HUES64 (cell line): ENCODE measurements around the gene CDC25B.
"Not testable (repeated sequence)": the region's sequence is repeated elsewhere in the genome, so short reads cannot be mapped to it uniquely, and the experiment has no call there.

ENCODE experiments used
- H3K27ac ChIP-seq: 2 replicates; pipeline ENCODE4 v1.7.0; 2013; ENCODE audit warnings: low read depth, low read length, inconsistent platforms
- H3K27me3 ChIP-seq: 2 replicates; pipeline ENCODE4 v1.6.1; 2013; ENCODE audit warnings: mild to moderate bottlenecking, low read length; ENCODE audit not compliant: insufficient read depth
- H3K36me3 ChIP-seq: 2 replicates; pipeline ENCODE4 v1.6.1; 2013; ENCODE audit warnings: mild to moderate bottlenecking, low read length; ENCODE audit not compliant: insufficient read depth
- H3K4me1 ChIP-seq: 2 replicates; pipeline ENCODE4 v1.6.1; 2013; ENCODE audit warnings: mild to moderate bottlenecking, low read length, moderate library complexity; ENCODE audit not compliant: insufficient read depth
- H3K4me3 ChIP-seq: 2 replicates; pipeline ENCODE4 v1.5.1; 2013; ENCODE audit warnings: mild to moderate bottlenecking, low read length, moderate library complexity
- H3K9ac ChIP-seq: 2 replicates; pipeline ENCODE4 v1.6.1; 2013; ENCODE audit warnings: mild to moderate bottlenecking, low read depth, low read length
- H3K9me3 ChIP-seq: 2 replicates; pipeline ENCODE4 v1.6.1; 2013; ENCODE audit warnings: low read depth, low read length; ENCODE audit not compliant: insufficient read depth
- WGBS: fragments of 150-250, 120-280 bp; methylation state at CpG from one replicate; pipeline ENCODE4 v1.1.7; 2013; ENCODE audit warnings: missing lambda C conversion rate; 5-methylcytosine and 5-hydroxymethylcytosine counted together

CDC25B gene

DNA sequence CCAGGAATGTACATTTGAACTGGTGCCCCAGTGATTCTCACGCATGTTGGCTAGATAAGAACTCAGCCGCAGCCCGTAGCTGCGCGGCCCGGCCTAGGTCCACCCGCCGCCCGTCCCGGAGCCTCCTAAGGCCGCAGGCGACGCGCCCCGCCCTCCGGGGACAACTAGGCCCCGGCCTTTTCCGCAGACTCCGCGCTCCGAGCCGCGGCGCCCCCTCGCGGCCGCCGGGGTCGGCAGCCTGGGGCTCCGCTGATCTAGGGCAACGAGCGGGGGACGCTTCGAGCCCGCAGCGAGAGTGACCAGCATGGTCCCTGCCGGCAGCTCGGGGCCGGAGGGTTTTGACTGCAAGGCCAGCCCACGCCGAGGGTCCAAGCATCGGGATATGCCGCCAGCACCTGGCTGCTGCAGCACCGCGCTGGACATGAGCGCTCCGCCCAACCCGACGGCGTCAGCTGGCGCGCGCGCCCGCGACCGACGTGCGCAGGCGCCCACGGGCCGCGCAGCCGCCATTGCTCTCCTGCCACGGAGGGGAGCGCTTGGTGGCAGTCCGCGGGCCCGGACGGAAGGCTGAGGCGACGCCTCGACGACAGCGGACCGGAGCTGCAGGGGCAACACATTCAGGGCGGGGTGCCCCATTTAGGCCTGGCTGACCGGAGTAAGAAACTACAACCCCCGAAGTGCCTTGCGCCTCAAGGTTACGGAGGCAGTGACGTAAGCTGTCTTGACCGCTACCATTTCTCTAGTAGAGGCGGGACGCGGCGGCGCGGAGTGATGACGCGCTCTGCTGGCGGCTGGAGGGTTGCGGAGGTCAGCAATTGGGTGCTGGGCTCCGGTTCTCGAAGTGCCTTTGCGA lies 24.2 kb downstream of the CDC25B start, which contains the start of gene AP5S1:
AP5S1 (plus strand) TSS at position 500 of the 853 bp plus-strand sequence. CDS start 1,571 bp downstream, outside the sequence.
- H3K4me3 ChIP-seq, result peak within 1 kb of the TSS; percentile 80

GRCh38 chr20:3820901-3821727 lies 25.0 kb downstream of the CDC25B start:
- Histone ChIP-seq H3K36me3 (peaks cover 8% of the 10 kb centered on the region; the same call in 1 of the 2 replicates), H3K4me3 (peak overlapping the region; percentile 80), H3K27ac (peak overlapping the region; percentile 61; the same call in 1 of the 2 replicates), H3K9ac (peak overlapping the region; percentile 93), H3K9me3 (no peaks in the 10 kb centered on the region), H3K4me1 (no peaks in the 10 kb centered on the region), H3K27me3 (no peaks in the 10 kb centered on the region)
- 63% methylated on average over 20 of the region's 20 CpGs for WGBS

More for the DNA sequence above, 24.2 kb downstream of the CDC25B start, which contains the start of gene AP5S1:
- Histone ChIP-seq H3K27me3 (no peaks in the 10 kb centered on the region), H3K36me3 (peaks cover 8% of the 10 kb centered on the region; the same call in 1 of the 2 replicates), H3K9me3 (no peaks in the 10 kb centered on the region), H3K27ac (peak within 1 kb of the TSS; percentile 92), H3K9ac (peak within 1 kb of the TSS; percentile 93), H3K4me1 (no peaks in the 10 kb centered on the region)
- under 1% methylated on average over 96 of the region's 96 CpGs for WGBS

- Histone ChIP-seq H3K9ac (no peak overlapping the region), H3K36me3 (peaks cover 8% of the 10 kb centered on the region; the same call in 1 of the 2 replicates), H3K9me3 (no peaks in the 10 kb centered on the region), H3K27me3 (no peaks in the 10 kb centered on the region), H3K4me3 (no peak overlapping the region), H3K27ac (no peak overlapping the region), H3K4me1 (no peaks in the 10 kb centered on the region)
- 95% methylated on average over 14 of the region's 14 CpGs for WGBS
Observed at GRCh38 chr20:3821996-3822395, 25.9 kb downstream of the CDC25B start.

DNA sequence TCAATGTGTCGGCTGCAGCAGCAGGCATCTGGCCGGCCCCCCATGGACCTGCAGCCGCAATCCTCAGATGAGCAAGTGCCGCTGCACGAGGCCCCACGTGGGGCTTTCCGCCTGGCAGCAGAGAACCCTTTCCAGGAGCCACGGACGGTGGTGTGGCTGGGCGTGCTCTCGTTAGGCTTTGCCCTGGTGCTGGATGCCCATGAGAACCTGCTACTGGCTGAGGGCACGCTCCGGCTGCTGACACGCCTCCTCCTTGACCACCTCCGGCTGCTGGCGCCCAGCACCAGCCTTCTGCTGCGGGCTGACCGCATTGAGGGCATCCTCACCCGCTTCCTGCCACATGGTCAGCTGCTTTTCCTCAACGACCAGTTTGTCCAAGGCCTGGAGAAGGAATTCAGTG lies 27.8 kb downstream of the CDC25B start:
- Histone ChIP-seq H3K4me3 (no peak overlapping the region), H3K27me3 (no peaks in the 10 kb centered on the region), H3K27ac (no peak overlapping the region), H3K4me1 (no peaks in the 10 kb centered on the region), H3K9me3 (no peaks in the 10 kb centered on the region), H3K36me3 (peaks cover 8% of the 10 kb centered on the region; the same call in 1 of the 2 replicates), H3K9ac (no peak overlapping the region)
- WGBS, result 94% methylated on average over 20 of the region's 20 CpGs

DNA sequence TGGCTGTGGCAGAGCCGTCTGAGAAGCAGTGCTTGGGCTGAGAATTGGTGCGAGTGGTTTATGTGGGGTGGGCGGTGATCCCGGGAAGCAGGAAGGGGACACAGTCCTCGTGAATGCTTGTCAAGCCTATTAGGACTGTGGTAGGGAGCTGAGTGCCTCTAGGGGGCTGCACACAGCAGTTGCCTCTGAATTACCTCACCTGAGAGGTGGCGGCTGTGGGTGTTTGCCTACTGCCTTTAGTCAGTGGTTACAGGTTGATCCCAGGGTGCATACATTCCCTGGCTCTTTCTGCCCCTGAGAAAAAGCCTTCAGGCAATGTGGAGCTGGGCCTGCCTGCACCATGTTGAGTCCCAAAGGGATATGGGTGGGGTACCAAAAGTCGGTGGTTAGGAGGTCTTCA lies 29.4 kb downstream of the CDC25B start:
- H3K4me1 ChIP-seq, result no peaks in the 10 kb centered on the region
- no peaks in the 10 kb centered on the region for H3K9me3 ChIP-seq
- no peak overlapping the region for H3K4me3 ChIP-seq
- WGBS, result 82% methylated on average over 7 of the region's 7 CpGs
- peaks cover 8% of the 10 kb centered on the region; the same call in 1 of the 2 replicates for H3K36me3 ChIP-seq
- no peak overlapping the region for H3K27ac ChIP-seq
- H3K9ac ChIP-seq, result no peak overlapping the region
- no peaks in the 10 kb centered on the region for H3K27me3 ChIP-seq

GRCh38 chr20:3826420-3826819 lies 30.3 kb downstream of the CDC25B start:
- Histone ChIP-seq H3K27me3 (no peaks in the 10 kb centered on the region), H3K4me1 (no peaks in the 10 kb centered on the region), H3K27ac (no peak overlapping the region), H3K36me3 (peaks cover 8% of the 10 kb centered on the region; the same call in 1 of the 2 replicates), H3K9ac (no peak overlapping the region), H3K9me3 (no peaks in the 10 kb centered on the region), H3K4me3 (no peak overlapping the region)
- 91% methylated on average over 4 of the region's 4 CpGs for WGBS

GRCh38 chr20:3828798-3829197 lies 32.7 kb downstream of the CDC25B start:
- Histone ChIP-seq H3K36me3 (no peaks in the 10 kb centered on the region), H3K9ac (no peak overlapping the region)
- 89% methylated on average over 3 of the region's 3 CpGs for WGBS

GRCh38 chr20:3829891-3830290 lies 33.8 kb downstream of the CDC25B start:
- H3K4me1 ChIP-seq, H3K27ac ChIP-seq, H3K36me3 ChIP-seq, H3K9me3 ChIP-seq, H3K4me3 ChIP-seq, H3K9ac ChIP-seq, H3K27me3 ChIP-seq: not testable (repeated sequence)
- 97% methylated on average over 5 of the region's 5 CpGs for WGBS

More at GRCh38 chr20:3828798-3829197, 32.7 kb downstream of the CDC25B start:
- no peaks in the 10 kb centered on the region for H3K27me3 ChIP-seq
- H3K27ac ChIP-seq, result no peak overlapping the region
- no peak overlapping the region for H3K4me3 ChIP-seq
- no peaks in the 10 kb centered on the region for H3K4me1 ChIP-seq
- no peaks in the 10 kb centered on the region for H3K9me3 ChIP-seq

- Histone ChIP-seq H3K36me3 (no peaks in the 10 kb centered on the region), H3K27ac (no peak overlapping the region), H3K4me1 (no peaks in the 10 kb centered on the region), H3K9me3 (no peaks in the 10 kb centered on the region), H3K4me3 (no peak overlapping the region), H3K9ac (no peak overlapping the region), H3K27me3 (no peaks in the 10 kb centered on the region)
- WGBS, result 88% methylated on average over 2 of the region's 4 CpGs
Observed at GRCh38 chr20:3836132-3836531, 40.0 kb downstream of the CDC25B start.

DNA sequence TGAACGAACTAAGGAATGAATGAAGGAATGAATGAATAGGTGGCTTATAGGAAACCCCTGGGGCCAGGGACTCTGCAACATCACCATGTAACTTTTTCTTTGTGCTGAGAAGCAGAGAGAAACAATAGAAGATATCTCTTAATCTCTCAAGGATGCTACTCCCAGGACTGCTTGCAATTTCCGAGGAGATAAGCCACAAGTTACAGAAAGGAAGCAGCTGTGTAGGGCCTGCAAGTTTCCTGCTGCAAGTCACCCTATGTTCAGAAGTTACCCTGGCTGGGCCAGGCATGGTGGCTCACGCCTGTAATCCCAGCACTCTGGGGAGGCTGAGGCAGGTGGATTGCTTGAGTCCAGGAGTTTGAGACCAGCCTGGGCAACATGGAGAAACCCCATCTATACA lies 43.2 kb downstream of the CDC25B start:
- 78% methylated on average over 2 of the region's 3 CpGs for WGBS
- Histone ChIP-seq H3K27ac (no peak overlapping the region), H3K4me1 (no peaks in the 10 kb centered on the region), H3K36me3 (no peaks in the 10 kb centered on the region), H3K4me3 (no peak overlapping the region), H3K9ac (no peak overlapping the region), H3K27me3 (no peaks in the 10 kb centered on the region), H3K9me3 (no peaks in the 10 kb centered on the region)

DNA sequence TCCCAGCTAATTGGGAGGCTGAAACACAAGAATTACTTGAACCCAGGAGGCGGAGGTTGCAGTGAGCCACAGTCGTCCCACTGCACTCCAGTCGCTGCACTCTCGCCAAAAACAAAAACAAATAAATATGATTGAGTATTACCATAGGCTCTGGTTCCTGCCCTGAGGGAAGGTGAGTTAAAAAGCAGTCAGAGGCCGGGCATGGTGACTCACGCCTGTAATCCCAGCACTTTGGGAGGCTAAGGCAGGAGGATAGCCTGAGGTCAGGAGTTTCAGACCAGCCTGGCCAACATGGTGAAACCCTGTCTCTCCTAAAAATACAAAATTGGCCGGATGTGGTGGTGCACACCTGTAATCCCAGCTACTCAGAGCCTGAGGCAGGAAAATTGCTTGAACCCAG lies 44.1 kb downstream of the CDC25B start:
- not testable (repeated sequence) for H3K27ac ChIP-seq, H3K9me3 ChIP-seq, H3K9ac ChIP-seq, H3K4me1 ChIP-seq, H3K27me3 ChIP-seq, H3K36me3 ChIP-seq, H3K4me3 ChIP-seq
- WGBS, result 91% methylated on average over 7 of the region's 7 CpGs
